Measurements from ENCODE around the gene PPP4R3A. TPM values are rescaled to one million over a fixed set of nuclear protein-coding genes. Genes with fewer than 3 reads are reported as not detected.

PPP4R3A gene
- total RNA-seq, 1 experiment from 2014 or later: 148 TPM

- no peaks in the 10 kb centered on the region for H3K4me1 Mint-ChIP-seq
- Histone ChIP-seq H3K27ac (ENCODE audit: insufficient read length, low read depth, low read length) (no peak overlapping the region), H2BK20ac (ENCODE audit: low read depth, low read length, poor library complexity, severe bottlenecking) (no peak overlapping the region), H3K18ac (ENCODE audit: insufficient read length, low read depth, low read length) (no peak overlapping the region), H2AK5ac (ENCODE audit: insufficient read length, low read length) (no peak overlapping the region), H2AFZ (ENCODE audit: low read length) (no peak overlapping the region), H3K4me1 (ENCODE audit: insufficient read depth, low read length) (no peaks in the 10 kb centered on the region), H3K9me3 (ENCODE audit: control insufficient read depth, low read depth, low read length) (no peaks in the 10 kb centered on the region), H3K79me2 (ENCODE audit: insufficient read depth, low read length) (peaks cover 4% of the 10 kb centered on the region; the same call in 1 of the 2 replicates), H2BK120ac (ENCODE audit: low read depth, low read length, poor library complexity, severe bottlenecking) (no peak overlapping the region), H3K79me1 (ENCODE audit: insufficient read depth, low read depth, low read length, poor library complexity, severe bottlenecking) (peaks cover 13% of the 10 kb centered on the region), H4K91ac (ENCODE audit: insufficient read length, low read depth, low read length) (no peak overlapping the region), H4K5ac (ENCODE audit: insufficient read length, low read depth, low read length) (no peak overlapping the region), H2BK12ac (ENCODE audit: insufficient read length, low read depth, low read length) (no peak overlapping the region), H3K23ac (ENCODE audit: insufficient read length, low read depth, low read length) (no peak overlapping the region), H4K8ac (replicated peaks; ENCODE audit: insufficient read length, low read depth, low read length) (no peak overlapping the region), H3K4me2 (ENCODE audit: insufficient read depth, insufficient read length, low read length) (no peak overlapping the region), H3K27me3 (ENCODE audit: insufficient read depth, low read length) (no peaks in the 10 kb centered on the region), H3K56ac (ENCODE audit: insufficient read length, low read depth, low read length) (no peak overlapping the region), H3T11ph (ENCODE audit: low read length) (no peak overlapping the region), H2BK15ac (ENCODE audit: low read depth, low read length) (no peak overlapping the region), H2BK5ac (ENCODE audit: insufficient read length, low read length) (no peak overlapping the region), H3K23me2 (ENCODE audit: insufficient read length, low read depth, low read length, poor library complexity, severe bottlenecking) (no peaks in the 10 kb centered on the region), H4K20me1 (ENCODE audit: control insufficient read depth, insufficient read depth, insufficient read length) (no peaks in the 10 kb centered on the region), H3K14ac (ENCODE audit: insufficient read depth, low read length) (no peak overlapping the region), H3K4ac (ENCODE audit: low read depth, low read length) (no peak overlapping the region), H3K9ac (ENCODE audit: extremely low read depth, insufficient read length, low read length) (no peak overlapping the region)
- peaks cover 43 to 97% (median 85%) of the 10 kb centered on the region in 3 experiments; a peak in 6 of 7 replicates for H3K36me3 Mint-ChIP-seq (ENCODE audit: insufficient read depth in 1 of 3, low read depth in 3 of 3)
- TF ChIP-seq CTCF (conservative IDR thresholded peaks at IDR 0.05): no peak
- no peaks in the 10 kb centered on the region for H3K27me3 Mint-ChIP-seq (ENCODE audit: low read depth)
- no peaks in the 10 kb centered on the region for H3K9me3 Mint-ChIP-seq
- WGBS (ENCODE audit: extremely low coverage, insufficient read length, low lambda C conversion rate): no CpG with 5 or more reads among the region's 3 CpGs
- H3K27ac Mint-ChIP-seq: no peak overlapping the region
- no peak overlapping the region for H3K4me3 Mint-ChIP-seq
- no peak for DNase-seq
Observed at GRCh38 chr14:91477388-91477787, 32.7 kb downstream of the PPP4R3A start.
